Mucosa of rectum (tissue), 2 donors: Measurements from ENCODE around the gene AHNAK2.
A peak's percentile ranks its signal among the peaks of the same experiment; 100 is the strongest.

Source experiments
- H3K27ac ChIP-seq, 2 donors: one replicate each; pipeline ENCODE4 v1.7.0; 2013; ENCODE audit warnings: inconsistent platforms in 2 of 2, low read depth in 2 of 2, low read length in 2 of 2
- H3K27me3 ChIP-seq, 2 donors: one replicate each; pipeline ENCODE4 v1.7.0; 2013; ENCODE audit warnings: low read length in 2 of 2; ENCODE audit not compliant: control insufficient read depth in 2 of 2, insufficient read depth in 2 of 2
- H3K36me3 ChIP-seq, 2 donors: one replicate each; pipeline ENCODE4 v1.7.0; 2013; ENCODE audit warnings: low read length in 2 of 2; ENCODE audit not compliant: control insufficient read depth in 2 of 2, insufficient read depth in 2 of 2
- H3K4me1 ChIP-seq, 2 donors: one replicate each; pipeline ENCODE4 v1.7.0; 2013; ENCODE audit warnings: low read length in 2 of 2, mild to moderate bottlenecking in 1 of 2; ENCODE audit not compliant: control insufficient read depth in 2 of 2, insufficient read depth in 2 of 2
- H3K4me3 ChIP-seq, 2 donors: one replicate each; pipeline ENCODE4 v1.7.0; 2013; ENCODE audit warnings: low read length in 2 of 2
- H3K9ac ChIP-seq, 2 donors: one replicate each; pipeline ENCODE4 v1.7.0; 2013; ENCODE audit warnings: low read length in 2 of 2, low read depth in 1 of 2, mild to moderate bottlenecking in 1 of 2
- H3K9me3 ChIP-seq, 2 donors: one replicate each; pipeline ENCODE4 v1.7.0; 2013; ENCODE audit warnings: low read length in 2 of 2; ENCODE audit not compliant: control insufficient read depth in 2 of 2
- donor health status: healthy.
- donor health status: Normal muscosa, but diverticular disease.

The AHNAK2 gene

GRCh38 chr14:104937694-104938365 lies 40.3 kb downstream of the AHNAK2 start:
- Histone ChIP-seq H3K9ac (no peak overlapping the region), H3K27me3 (peaks cover 23 to 28% of the 10 kb centered on the region in 2 donors), H3K27ac (no peak overlapping the region), H3K4me3 (no peak overlapping the region), H3K9me3 (no peaks in the 10 kb centered on the region), H3K4me1 (no peaks in the 10 kb centered on the region), H3K36me3 (no peaks in the 10 kb centered on the region)

- H3K27me3 ChIP-seq = peaks cover 23 to 34% of the 10 kb centered on the region in 2 donors
- no peaks in the 10 kb centered on the region for H3K36me3 ChIP-seq
- H3K27ac ChIP-seq = no peak overlapping the region
- H3K9ac ChIP-seq = no peak overlapping the region
- H3K4me3 ChIP-seq = no peak overlapping the region
- no peaks in the 10 kb centered on the region for H3K4me1 ChIP-seq
- H3K9me3 ChIP-seq = no peaks in the 10 kb centered on the region
Measured at GRCh38 chr14:104937161-104937560, 41.0 kb downstream of the AHNAK2 start.

- Histone ChIP-seq H3K36me3 (no peaks in the 10 kb centered on the region), H3K9me3 (no peaks in the 10 kb centered on the region), H3K9ac (no peak overlapping the region), H3K27me3 (peaks cover 23 to 38% of the 10 kb centered on the region in 2 donors), H3K27ac (no peak overlapping the region), H3K4me3 (no peak overlapping the region), H3K4me1 (no peaks in the 10 kb centered on the region)
Measured at GRCh38 chr14:104936361-104937155, 41.6 kb downstream of the AHNAK2 start.

GRCh38 chr14:104935955-104936354 lies 42.2 kb downstream of the AHNAK2 start:
- Histone ChIP-seq H3K4me3 (no peak overlapping the region), H3K36me3 (no peaks in the 10 kb centered on the region), H3K27me3 (peaks cover 23 to 40% of the 10 kb centered on the region in 2 donors), H3K9ac (no peak overlapping the region), H3K27ac (no peak overlapping the region), H3K9me3 (no peaks in the 10 kb centered on the region), H3K4me1 (no peaks in the 10 kb centered on the region)

- Histone ChIP-seq H3K4me1 (no peaks in the 10 kb centered on the region), H3K9ac (no peak overlapping the region), H3K36me3 (no peaks in the 10 kb centered on the region), H3K9me3 (no peaks in the 10 kb centered on the region), H3K27ac (no peak overlapping the region), H3K4me3 (no peak overlapping the region), H3K27me3 (peaks cover 23 to 42% of the 10 kb centered on the region in 2 donors)
Measured at GRCh38 chr14:104935026-104935650, 43.0 kb downstream of the AHNAK2 start.

- Histone ChIP-seq H3K36me3 (no peaks in the 10 kb centered on the region), H3K9me3 (no peaks in the 10 kb centered on the region), H3K27ac (no peak overlapping the region), H3K4me3 (no peak overlapping the region), H3K27me3 (peaks cover 27 to 45% of the 10 kb centered on the region in 2 donors), H3K9ac (no peak overlapping the region), H3K4me1 (no peaks in the 10 kb centered on the region)
Measured at GRCh38 chr14:104933746-104934733, 44.1 kb downstream of the AHNAK2 start.

GRCh38 chr14:104932676-104933631 lies 45.2 kb downstream of the AHNAK2 start:
- Histone ChIP-seq H3K27me3 (peaks cover 26 to 42% of the 10 kb centered on the region in 2 donors), H3K9me3 (no peaks in the 10 kb centered on the region), H3K4me3 (peak overlapping the region in 1 of 2 donors; percentile 31), H3K9ac (peak overlapping the region in 1 of 2 donors; percentile 17), H3K36me3 (no peaks in the 10 kb centered on the region), H3K4me1 (no peaks in the 10 kb centered on the region), H3K27ac (no peak overlapping the region)

GRCh38 chr14:104931771-104932675 lies 46.2 kb downstream of the AHNAK2 start:
- H3K9ac ChIP-seq = peak overlapping the region in 1 of 2 donors; percentile 17
- no peak overlapping the region for H3K27ac ChIP-seq
- H3K9me3 ChIP-seq = no peaks in the 10 kb centered on the region
- H3K36me3 ChIP-seq = no peaks in the 10 kb centered on the region
- H3K4me1 ChIP-seq = peaks cover 2 to 6% of the 10 kb centered on the region in 2 donors
- H3K27me3 ChIP-seq = peaks cover 18 to 37% of the 10 kb centered on the region in 2 donors
- no peak overlapping the region for H3K4me3 ChIP-seq
